Measurements from ENCODE around the gene LBR. TPM values are rescaled to one million over a fixed set of nuclear protein-coding genes. Genes with fewer than 3 reads are reported as not detected.

The LBR gene
- total RNA-seq, 4 donors from 2014 or later, result 16.5 to 19.8 (median 18.5) TPM

- Histone ChIP-seq H3K36me3 (no peaks in the 10 kb centered on the region), H3K9me3 (no peaks in the 10 kb centered on the region), H3K27ac (peak overlapping the region; percentile 32 to 80 (median 73)), H3K4me1 (peaks cover 19 to 34% of the 10 kb centered on the region in 2 donors), H3K4me3 (no peak overlapping the region), H3K27me3 (peaks cover 4 to 7% (median 7%) of the 10 kb centered on the region in 3 donors)
- no peak for ATAC-seq
- TF ChIP-seq POLR2A (IDR thresholded peaks at IDR 0.05), result no peak
- no peak for TF ChIP-seq CTCF (IDR thresholded peaks at IDR 0.05 in 4 of 5, conservative IDR thresholded peaks at IDR 0.05 in 1 of 5)
- in situ Hi-C loops (cut with MboI; ENCODE audit: low sequenced_read_pairs in 4 of 4) (no loop called here), intact Hi-C loops (cut with DNase I; ENCODE audit: low total_unique reads) (no loop called here)
- DNase-seq, result no peak
Observed at GRCh38 chr1:225446981-225447615, 19.3 kb upstream of the LBR start.

- TF ChIP-seq CTCF (IDR thresholded peaks at IDR 0.05 in 4 of 5, conservative IDR thresholded peaks at IDR 0.05 in 1 of 5) (no peak), POLR2A (IDR thresholded peaks at IDR 0.05) (no peak)
- DNase-seq (no peak), ATAC-seq (no peak)
- Histone ChIP-seq H3K27ac (peak overlapping the region; percentile 32 to 80 (median 73)), H3K27me3 (peaks cover 4 to 7% (median 7%) of the 10 kb centered on the region in 3 donors), H3K36me3 (no peaks in the 10 kb centered on the region), H3K9me3 (no peaks in the 10 kb centered on the region), H3K4me1 (peaks cover 19 to 34% of the 10 kb centered on the region in 2 donors), H3K4me3 (no peak overlapping the region)
- in situ Hi-C loops (cut with MboI; ENCODE audit: low sequenced_read_pairs in 4 of 4) (no loop called here), intact Hi-C loops (cut with DNase I; ENCODE audit: low total_unique reads) (no loop called here)
Observed at GRCh38 chr1:225446595-225446960, 18.7 kb upstream of the LBR start.

- Histone ChIP-seq H3K4me1 (peaks cover 19 to 32% of the 10 kb centered on the region in 2 donors), H3K27ac (peak overlapping the region; percentile 32 to 80 (median 73)), H3K27me3 (peaks cover 4 to 7% (median 7%) of the 10 kb centered on the region in 3 donors), H3K4me3 (no peak overlapping the region), H3K9me3 (no peaks in the 10 kb centered on the region), H3K36me3 (no peaks in the 10 kb centered on the region)
- TF ChIP-seq POLR2A (IDR thresholded peaks at IDR 0.05) (peak in 1 of 2 donors; percentile 26), CTCF (IDR thresholded peaks at IDR 0.05 in 4 of 5, conservative IDR thresholded peaks at IDR 0.05 in 1 of 5) (no peak)
- in situ Hi-C loops (cut with MboI; ENCODE audit: low sequenced_read_pairs in 4 of 4), result no loop called here
- ATAC-seq (peak in 1 of 2 donors; percentile 20), DNase-seq (no peak)
- intact Hi-C loops (cut with DNase I; ENCODE audit: low total_unique reads), result no loop called here
Observed at GRCh38 chr1:225445639-225446594, 18.1 kb upstream of the LBR start.

- intact Hi-C loops (cut with DNase I; ENCODE audit: low total_unique reads), result no loop called here
- H3K27ac ChIP-seq, result peak overlapping the region in 2 of 4 donors; percentile 0
Observed at GRCh38 chr1:225442123-225442505, 14.3 kb upstream of the LBR start.

More at GRCh38 chr1:225442123-225442505, 14.3 kb upstream of the LBR start:
- H3K4me1 ChIP-seq, result peaks cover 9 to 23% of the 10 kb centered on the region in 2 donors
- no peak overlapping the region for H3K4me3 ChIP-seq
- H3K36me3 ChIP-seq, result no peaks in the 10 kb centered on the region
- H3K9me3 ChIP-seq, result no peaks in the 10 kb centered on the region
- TF ChIP-seq CTCF (IDR thresholded peaks at IDR 0.05 in 4 of 5, conservative IDR thresholded peaks at IDR 0.05 in 1 of 5) (no peak), POLR2A (IDR thresholded peaks at IDR 0.05) (no peak)
- no peaks in the 10 kb centered on the region for H3K27me3 ChIP-seq
- in situ Hi-C loops (cut with MboI; ENCODE audit: low sequenced_read_pairs in 4 of 4), result no loop called here
- ATAC-seq (no peak), DNase-seq (no peak)

All from gastrocnemius medialis (tissue), 4 donors.